ENCODE data around the gene EDRF1. TPM values are rescaled to one million over a fixed set of nuclear protein-coding genes. Genes with fewer than 3 reads are reported as not detected.

The EDRF1 gene
- total and polyA plus RNA-seq, 4 donors: 7.5 to 27.8 (median 22.9) TPM

DNA sequence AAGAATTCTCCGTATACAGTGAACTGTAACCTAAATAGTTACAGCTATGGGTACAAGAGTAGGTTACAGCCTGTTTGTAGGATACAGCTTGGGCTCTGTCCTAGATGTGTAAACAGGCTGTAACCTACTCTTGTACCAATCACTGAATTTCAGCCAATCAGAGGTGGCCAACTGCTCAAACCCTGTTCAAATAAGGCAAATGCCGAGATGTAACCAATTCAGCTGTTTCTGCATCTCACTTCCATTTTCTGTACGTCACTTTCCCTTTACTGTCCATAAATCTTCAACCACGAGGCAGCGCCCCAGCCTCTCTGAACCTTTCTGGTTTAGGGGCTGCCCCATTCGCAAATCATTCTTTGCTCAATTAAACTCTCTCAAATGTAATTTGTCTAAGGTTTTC, 64.4 kb downstream of the EDRF1 start:
- 68 to 77% methylated on average over 6 of the region's 6 CpGs for WGBS, 2 donors
- intact Hi-C loops (cut with DNase I): no loop called here

DNA sequence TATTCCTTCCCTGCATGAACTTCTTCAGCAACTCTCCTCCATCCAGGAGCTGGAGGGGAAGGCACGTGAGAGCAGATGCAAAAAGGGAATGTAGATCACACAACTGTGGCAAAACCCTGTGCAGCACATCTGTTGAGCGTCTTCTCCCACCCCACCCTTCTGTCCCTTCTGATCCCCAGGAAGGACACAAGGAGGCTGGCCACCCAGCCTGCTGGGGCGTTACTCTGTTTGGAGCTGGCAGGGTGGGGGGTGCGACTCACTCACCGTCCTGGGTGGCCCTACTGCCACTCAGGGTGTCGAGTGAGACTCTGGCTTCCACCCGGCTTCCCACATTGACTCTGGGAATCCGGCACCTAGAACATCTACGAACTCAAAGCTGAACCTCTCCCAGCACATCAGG, 66.3 kb downstream of the EDRF1 start:
- 69 to 79% methylated on average over 9 of the region's 9 CpGs for WGBS, 2 donors
- intact Hi-C loops (cut with DNase I): no loop called here
- Histone ChIP-seq H3K4me3 (ENCODE audit: low read length in 2 of 2) (no peak overlapping the region), H3K27me3 (ENCODE audit: control insufficient read depth in 1 of 2, insufficient read depth in 2 of 2, low read length in 1 of 2) (no peaks in the 10 kb centered on the region), H3K36me3 (ENCODE audit: control insufficient read depth in 1 of 2, insufficient read depth in 2 of 2, low read length in 1 of 2) (no peaks in the 10 kb centered on the region), H3K27ac (ENCODE audit: low read depth in 1 of 2, low read length in 2 of 2) (no peak overlapping the region), H3K4me1 (ENCODE audit: control insufficient read depth in 1 of 2, insufficient read depth in 2 of 2, low read length in 2 of 2) (no peaks in the 10 kb centered on the region), H3K9me3 (ENCODE audit: control insufficient read depth, low read length) (no peaks in the 10 kb centered on the region)
- DNase-seq: no peak
- no peak for ATAC-seq (ENCODE audit: low FRiP score)

More for the DNA sequence above, 64.4 kb downstream of the EDRF1 start:
- no peaks in the 10 kb centered on the region for H3K4me1 ChIP-seq (ENCODE audit: control insufficient read depth in 1 of 2, insufficient read depth in 2 of 2, low read length in 2 of 2)
- no peak overlapping the region for H3K4me3 ChIP-seq (ENCODE audit: low read length in 2 of 2)
- ATAC-seq (ENCODE audit: low FRiP score) (no peak), DNase-seq (no peak)
- H3K9me3 ChIP-seq (ENCODE audit: control insufficient read depth, low read length): no peaks in the 10 kb centered on the region
- H3K27ac ChIP-seq (ENCODE audit: low read depth in 1 of 2, low read length in 2 of 2): no peak overlapping the region
- no peaks in the 10 kb centered on the region for H3K36me3 ChIP-seq (ENCODE audit: control insufficient read depth in 1 of 2, insufficient read depth in 2 of 2, low read length in 1 of 2)
- H3K27me3 ChIP-seq (ENCODE audit: control insufficient read depth in 1 of 2, insufficient read depth in 2 of 2, low read length in 1 of 2): no peaks in the 10 kb centered on the region

DNA sequence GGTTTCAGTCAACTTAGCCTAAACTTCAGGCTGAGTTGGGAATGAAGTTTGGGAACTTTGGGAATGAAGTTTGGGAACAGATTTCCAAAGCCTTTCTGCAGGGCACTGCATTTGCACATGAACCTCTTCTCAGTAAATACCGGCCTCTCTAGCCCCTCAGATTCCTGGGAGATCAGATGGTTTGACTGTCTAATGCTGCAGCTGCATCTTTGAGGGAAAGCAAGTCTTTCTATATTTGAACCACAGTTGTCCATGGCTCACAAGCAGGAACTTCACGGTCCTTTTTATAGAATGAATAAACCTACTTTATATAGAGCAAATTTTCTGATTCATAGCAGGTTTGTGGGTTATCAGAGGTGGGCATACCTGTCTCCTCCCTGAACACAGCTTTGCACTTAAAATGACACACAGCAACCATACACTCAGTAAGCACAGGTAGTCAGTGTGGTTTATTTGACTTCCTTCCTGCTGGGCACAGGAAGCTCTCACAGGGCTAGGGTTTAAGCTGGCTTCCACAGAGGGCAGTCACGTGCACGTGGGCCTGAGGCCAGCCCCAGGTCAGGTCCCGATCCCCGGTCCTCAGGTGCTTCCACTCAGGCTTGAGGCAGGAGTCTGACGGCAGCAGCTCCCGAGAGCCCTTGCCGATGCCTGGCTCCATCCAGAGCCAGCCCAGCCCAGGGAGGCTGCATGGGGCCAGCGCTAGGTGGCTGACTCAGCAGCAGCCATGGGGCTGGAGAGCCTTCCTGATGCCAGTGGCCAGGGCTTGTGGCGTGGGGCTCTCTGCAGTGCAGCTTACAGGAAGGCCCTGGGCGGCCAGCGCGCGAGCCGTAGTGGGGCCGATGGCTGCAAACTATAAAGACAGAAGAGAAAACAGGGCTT, 68.9 kb downstream of the EDRF1 start:
- H3K27me3 ChIP-seq (ENCODE audit: control insufficient read depth in 1 of 2, insufficient read depth in 2 of 2, low read length in 1 of 2): no peaks in the 10 kb centered on the region
- H3K27ac ChIP-seq (ENCODE audit: low read depth in 1 of 2, low read length in 2 of 2): no peak overlapping the region
- intact Hi-C loops (cut with DNase I): no loop called here
- ATAC-seq (ENCODE audit: low FRiP score) (peak; percentile 13), DNase-seq (no peak)
- H3K36me3 ChIP-seq (ENCODE audit: control insufficient read depth in 1 of 2, insufficient read depth in 2 of 2, low read length in 1 of 2): peaks cover 0 to 4% of the 10 kb centered on the region in 2 donors
- H3K9me3 ChIP-seq (ENCODE audit: control insufficient read depth, low read length): no peaks in the 10 kb centered on the region
- no peak overlapping the region for H3K4me3 ChIP-seq (ENCODE audit: low read length in 2 of 2)
- no peaks in the 10 kb centered on the region for H3K4me1 ChIP-seq (ENCODE audit: control insufficient read depth in 1 of 2, insufficient read depth in 2 of 2, low read length in 2 of 2)
- WGBS, 2 donors: 88 to 90% methylated on average over 17 of the region's 17 CpGs

- DNase-seq: no peak
These were observed 73.1 kb downstream of the EDRF1 start for GRCh38 chr10:125792342-125793300.

DNA sequence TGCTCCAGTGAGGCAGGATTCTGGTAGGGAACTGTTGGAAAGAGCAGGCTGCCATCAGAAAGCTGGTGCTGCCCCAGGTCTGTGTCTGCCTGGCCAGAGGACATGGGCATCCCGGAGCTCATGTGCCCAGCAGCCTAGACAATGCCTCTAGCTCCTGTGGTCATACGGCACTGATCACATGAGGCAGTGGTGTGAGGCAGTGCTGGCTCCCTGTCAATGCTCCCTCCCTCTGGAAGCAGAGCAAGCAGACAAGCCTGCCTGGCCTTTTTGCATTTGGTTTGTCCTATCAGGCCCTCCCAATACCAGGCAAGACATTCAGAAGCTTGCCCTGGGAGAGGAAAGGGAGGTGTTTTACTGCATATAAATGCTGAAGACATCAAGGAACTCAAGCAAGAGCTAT, 75.6 kb downstream of the EDRF1 start:
- Histone ChIP-seq H3K36me3 (ENCODE audit: control insufficient read depth in 1 of 2, insufficient read depth in 2 of 2, low read length in 1 of 2) (peaks cover 0 to 11% of the 10 kb centered on the region in 2 donors), H3K4me1 (ENCODE audit: control insufficient read depth in 1 of 2, insufficient read depth in 2 of 2, low read length in 2 of 2) (no peaks in the 10 kb centered on the region), H3K4me3 (ENCODE audit: low read length in 2 of 2) (no peak overlapping the region), H3K27me3 (ENCODE audit: control insufficient read depth in 1 of 2, insufficient read depth in 2 of 2, low read length in 1 of 2) (no peaks in the 10 kb centered on the region), H3K27ac (ENCODE audit: low read depth in 1 of 2, low read length in 2 of 2) (no peak overlapping the region), H3K9me3 (ENCODE audit: control insufficient read depth, low read length) (no peaks in the 10 kb centered on the region)
- intact Hi-C loops (cut with DNase I): no loop called here
- DNase-seq (no peak), ATAC-seq (ENCODE audit: low FRiP score) (peak; percentile 6)
- 71 to 77% methylated on average over 2 of the region's 2 CpGs for WGBS, 2 donors

More at GRCh38 chr10:125792342-125793300, 73.1 kb downstream of the EDRF1 start:
- H3K4me1 ChIP-seq (ENCODE audit: control insufficient read depth in 1 of 2, insufficient read depth in 2 of 2, low read length in 2 of 2): no peaks in the 10 kb centered on the region
- H3K27me3 ChIP-seq (ENCODE audit: control insufficient read depth in 1 of 2, insufficient read depth in 2 of 2, low read length in 1 of 2): no peaks in the 10 kb centered on the region
- H3K36me3 ChIP-seq (ENCODE audit: control insufficient read depth in 1 of 2, insufficient read depth in 2 of 2, low read length in 1 of 2): peaks cover 0 to 11% of the 10 kb centered on the region in 2 donors
- ATAC-seq (ENCODE audit: low FRiP score): no peak
- H3K27ac ChIP-seq (ENCODE audit: low read depth in 1 of 2, low read length in 2 of 2): no peak overlapping the region
- intact Hi-C loops (cut with DNase I): no loop called here
- no peak overlapping the region for H3K4me3 ChIP-seq (ENCODE audit: low read length in 2 of 2)
- no peaks in the 10 kb centered on the region for H3K9me3 ChIP-seq (ENCODE audit: control insufficient read depth, low read length)
- WGBS, 2 donors: 78 to 84% methylated on average over 14 of the region's 14 CpGs

- Histone ChIP-seq H3K4me3 (ENCODE audit: low read length in 2 of 2) (no peak overlapping the region), H3K27ac (ENCODE audit: low read depth in 1 of 2, low read length in 2 of 2) (no peak overlapping the region), H3K27me3 (ENCODE audit: control insufficient read depth in 1 of 2, insufficient read depth in 2 of 2, low read length in 1 of 2) (no peaks in the 10 kb centered on the region), H3K4me1 (ENCODE audit: control insufficient read depth in 1 of 2, insufficient read depth in 2 of 2, low read length in 2 of 2) (no peaks in the 10 kb centered on the region), H3K36me3 (ENCODE audit: control insufficient read depth in 1 of 2, insufficient read depth in 2 of 2, low read length in 1 of 2) (peaks cover 0 to 11% of the 10 kb centered on the region in 2 donors), H3K9me3 (ENCODE audit: control insufficient read depth, low read length) (no peaks in the 10 kb centered on the region)
- ATAC-seq (ENCODE audit: low FRiP score) (no peak), DNase-seq (no peak)
- intact Hi-C loops (cut with DNase I): no loop called here
- WGBS, 2 donors: 81 to 87% methylated on average over 8 of the region's 8 CpGs
These were observed 76.2 kb downstream of the EDRF1 start for GRCh38 chr10:125795637-125796190.

DNA sequence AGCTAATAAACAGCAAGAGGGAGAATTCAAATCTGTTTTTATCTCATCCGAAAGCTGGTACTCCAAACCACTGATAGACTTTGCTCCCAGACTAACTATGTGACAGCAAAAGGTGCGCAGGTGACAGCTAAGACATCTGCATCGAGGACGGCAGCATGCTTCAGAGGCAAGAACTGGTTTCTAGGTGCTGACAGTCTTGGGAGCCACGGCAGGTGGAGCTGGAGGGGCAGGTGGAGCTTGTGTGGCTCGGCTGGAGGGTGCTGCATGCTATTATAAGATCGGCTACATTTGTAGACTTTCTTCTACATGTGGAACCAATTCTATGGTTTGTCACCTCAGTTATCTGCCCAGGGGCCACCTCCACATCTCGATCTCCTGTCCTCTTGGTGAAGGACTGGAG, 77.9 kb downstream of the EDRF1 start:
- Histone ChIP-seq H3K36me3 (ENCODE audit: control insufficient read depth in 1 of 2, insufficient read depth in 2 of 2, low read length in 1 of 2) (peaks cover 0 to 10% of the 10 kb centered on the region in 2 donors), H3K4me3 (ENCODE audit: low read length in 2 of 2) (no peak overlapping the region), H3K4me1 (ENCODE audit: control insufficient read depth in 1 of 2, insufficient read depth in 2 of 2, low read length in 2 of 2) (no peaks in the 10 kb centered on the region), H3K27me3 (ENCODE audit: control insufficient read depth in 1 of 2, insufficient read depth in 2 of 2, low read length in 1 of 2) (no peaks in the 10 kb centered on the region), H3K27ac (ENCODE audit: low read depth in 1 of 2, low read length in 2 of 2) (no peak overlapping the region), H3K9me3 (ENCODE audit: control insufficient read depth, low read length) (no peaks in the 10 kb centered on the region)
- no peak for DNase-seq
- ATAC-seq (ENCODE audit: low FRiP score): no peak
- 89 to 91% methylated on average over 8 of the region's 8 CpGs for whole genome bisulfite sequencing, 2 donors
- intact Hi-C loops (cut with DNase I): no loop called here

DNA sequence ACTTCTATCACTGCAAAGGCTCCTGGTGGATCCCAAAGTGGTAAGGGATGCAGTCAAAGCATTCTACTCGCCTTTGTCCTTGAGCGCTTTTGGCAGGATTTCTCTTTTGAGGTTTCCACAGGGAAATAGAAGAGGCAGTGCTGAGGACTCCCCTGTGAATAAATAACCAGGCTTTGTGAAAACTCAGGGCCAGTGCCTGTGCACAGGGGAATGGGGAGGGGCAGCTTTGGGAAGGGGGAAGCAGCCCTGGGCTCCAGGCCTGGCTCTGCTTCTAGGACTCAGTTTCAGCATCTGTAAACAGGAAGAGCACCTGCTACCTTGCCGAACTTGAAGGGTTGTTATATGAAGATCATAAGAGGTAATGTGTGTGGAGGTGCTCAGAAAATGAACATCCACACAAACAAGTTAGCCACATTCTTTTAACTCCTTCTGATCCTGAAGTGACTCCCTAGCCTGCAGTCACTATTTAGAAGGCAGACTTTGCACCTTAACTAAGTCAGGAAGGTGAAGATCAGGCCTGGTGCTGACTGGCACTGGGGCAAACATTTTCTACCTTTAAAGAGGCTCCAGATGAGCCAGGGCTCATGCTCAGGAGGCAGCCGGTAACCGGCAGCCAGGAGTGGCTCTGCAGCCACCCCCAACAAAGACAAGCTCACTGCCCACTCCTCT, 78.6 kb downstream of the EDRF1 start:
- Histone ChIP-seq H3K27me3 (ENCODE audit: control insufficient read depth in 1 of 2, insufficient read depth in 2 of 2, low read length in 1 of 2) (no peaks in the 10 kb centered on the region), H3K4me1 (ENCODE audit: control insufficient read depth in 1 of 2, insufficient read depth in 2 of 2, low read length in 2 of 2) (no peaks in the 10 kb centered on the region), H3K9me3 (ENCODE audit: control insufficient read depth, low read length) (no peaks in the 10 kb centered on the region), H3K36me3 (ENCODE audit: control insufficient read depth in 1 of 2, insufficient read depth in 2 of 2, low read length in 1 of 2) (peaks cover 0 to 8% of the 10 kb centered on the region in 2 donors), H3K4me3 (ENCODE audit: low read length in 2 of 2) (no peak overlapping the region), H3K27ac (ENCODE audit: low read depth in 1 of 2, low read length in 2 of 2) (no peak overlapping the region)
- intact Hi-C loops (cut with DNase I): no loop called here
- ATAC-seq (ENCODE audit: low FRiP score) (no peak), DNase-seq (no peak)
- WGBS, 2 donors: 52 to 65% methylated on average over 5 of the region's 5 CpGs
